SK-N-SH treated with all-trans-retinoic acid at 6 μM for 48 hours (cell line): ENCODE data around the gene PROC.

ENCODE experiments used
- ATAC-seq: fragments of 200-7000 bp; cut with Tn5 transposase; 3 replicates; pipeline ENCODE4 v1.9.1; 2020; ENCODE audit warnings: mild to moderate bottlenecking, moderate library complexity
- BACH2 ChIP-seq: fragments of 250-450 bp; sonication (Bioruptor Pico); IDR thresholded peaks from 2 replicates; pipeline ENCODE4 v1.9.0; 2021; ENCODE audit warnings: mild to moderate bottlenecking, borderline replicate concordance
- CSDC2 ChIP-seq: fragments of 250-450 bp; sonication (Bioruptor Pico); IDR thresholded peaks from 2 replicates; pipeline ENCODE4 v1.5.0; 2020; ENCODE audit warnings: mild to moderate bottlenecking, moderate library complexity
- GLIS3 ChIP-seq: fragments of 250-450 bp; sonication (Bioruptor Pico); IDR thresholded peaks from 2 replicates; pipeline ENCODE4 v1.5.0; 2020; ENCODE audit warnings: mild to moderate bottlenecking, moderate library complexity
- PATZ1 ChIP-seq: fragments of 250-450 bp; sonication (Bioruptor Pico); IDR thresholded peaks from 2 replicates; pipeline ENCODE4 v1.8.0; 2020; ENCODE audit warnings: mild to moderate bottlenecking, moderate library complexity, borderline replicate concordance
- POU6F1 ChIP-seq: fragments of 250-450 bp; sonication (Bioruptor Pico); IDR thresholded peaks from 2 replicates; pipeline ENCODE4 v1.8.0; 2021; ENCODE audit warnings: low read depth, mild to moderate bottlenecking, moderate library complexity, borderline replicate concordance
- SNAI2 ChIP-seq: fragments of 250-450 bp; sonication (Bioruptor Pico); IDR thresholded peaks from 2 replicates; pipeline ENCODE4 v1.5.0; 2020; ENCODE audit warnings: mild to moderate bottlenecking, moderate library complexity
- TOX ChIP-seq: fragments of 250-450 bp; sonication (Bioruptor Pico); IDR thresholded peaks from 2 replicates; pipeline ENCODE4 v1.8.0; 2021; ENCODE audit warnings: mild to moderate bottlenecking, moderate library complexity, borderline replicate concordance
- ZNF565 ChIP-seq: fragments of 450-650 bp; formaldehyde crosslinking; conservative IDR thresholded peaks from 2 replicates; pipeline ENCODE4 v1.5.0; 2020; ENCODE audit warnings: low read depth, mild to moderate bottlenecking, moderate library complexity
- ZNF70 ChIP-seq: fragments of 450-650 bp; formaldehyde crosslinking; IDR thresholded peaks from 2 replicates; pipeline ENCODE4 v1.5.0; 2020; ENCODE audit warnings: mild to moderate bottlenecking, moderate library complexity

Gene PROC

GRCh38 chr2:127472268-127472667, 54.0 kb downstream of the PROC start (continued):
- TF ChIP-seq POU6F1 (CRISPR knock-in tag) (no peak), BACH2 (CRISPR knock-in tag) (no peak), GLIS3 (no peak), SNAI2 (no peak), TOX (no peak), ZNF70 (CRISPR knock-in tag) (no peak), ZNF565 (CRISPR knock-in tag) (no peak), PATZ1 (CRISPR knock-in tag) (no peak)

GRCh38 chr2:127475788-127476187, 57.6 kb downstream of the PROC start:
- no peak for TF ChIP-seq BACH2 (CRISPR knock-in tag)
- TF ChIP-seq CSDC2 (CRISPR knock-in tag), result no peak

More at GRCh38 chr2:127475788-127476187, 57.6 kb downstream of the PROC start:
- ATAC-seq, result no peak
